AG08395 (cell line): ENCODE data around the gene STAT3.
"Not testable (repeated sequence)": the region's sequence is repeated elsewhere in the genome, so short reads cannot be mapped to it uniquely, and the experiment has no call there.

Source experiments
- DNase-seq: peaks from one replicate; pipeline ENCODE4 v3.0.0; 2012; ENCODE audit warnings: mixed read lengths, low spot score

Gene STAT3

GRCh38 chr17:42409523-42410318, 21.5 kb upstream of the STAT3 start:
- peak; percentile 95 for DNase-seq

DNA sequence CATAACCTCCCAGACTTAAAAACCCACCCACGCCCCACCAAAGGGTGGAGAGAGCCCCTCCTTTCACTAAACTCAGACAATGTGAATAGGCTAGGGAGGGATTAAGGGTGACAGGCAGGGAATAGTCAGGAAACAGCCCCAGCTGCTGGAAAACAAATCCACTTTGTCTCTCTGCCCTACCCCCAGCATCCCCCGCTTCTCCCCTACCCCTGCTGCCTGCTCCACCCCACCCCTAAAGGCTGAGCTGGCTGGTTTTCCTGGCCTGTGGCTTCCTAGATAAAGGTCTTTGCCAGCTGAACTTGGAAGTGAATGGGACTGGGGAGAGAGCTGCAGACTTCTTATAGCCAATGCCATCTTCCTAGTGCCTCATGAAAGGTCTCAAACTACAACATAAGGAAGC, 19.8 kb upstream of the STAT3 start:
- no peak for DNase-seq

DNA sequence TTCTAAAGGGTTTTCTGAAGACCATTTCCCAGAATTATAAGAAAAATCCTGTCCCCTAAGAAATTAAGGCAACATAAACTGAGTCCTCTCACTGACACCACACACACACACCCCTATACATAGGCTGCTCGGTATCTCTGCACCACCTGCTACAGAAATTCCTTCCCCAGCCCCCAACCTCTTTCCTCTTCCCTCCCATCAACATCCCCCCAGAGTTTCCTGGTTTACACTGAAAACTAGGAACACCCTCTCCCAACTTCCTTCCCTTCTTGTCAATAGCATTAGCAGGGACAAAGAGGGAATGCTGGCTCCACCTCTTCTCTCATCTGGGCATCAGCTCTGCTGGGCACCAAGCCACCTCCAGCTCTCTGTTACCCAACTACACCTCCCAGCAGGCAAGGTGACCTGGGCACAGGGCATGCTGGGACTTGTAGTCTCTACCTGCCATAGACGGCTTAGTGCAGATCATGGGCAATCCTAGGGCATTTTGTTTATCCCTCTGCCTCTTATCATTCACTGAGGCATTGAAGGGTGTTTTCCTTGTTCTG, 19.1 kb upstream of the STAT3 start:
- DNase-seq: peak; percentile 63

- no peak for DNase-seq
These were observed 18.5 kb upstream of the STAT3 start for GRCh38 chr17:42406615-42407288.

DNA sequence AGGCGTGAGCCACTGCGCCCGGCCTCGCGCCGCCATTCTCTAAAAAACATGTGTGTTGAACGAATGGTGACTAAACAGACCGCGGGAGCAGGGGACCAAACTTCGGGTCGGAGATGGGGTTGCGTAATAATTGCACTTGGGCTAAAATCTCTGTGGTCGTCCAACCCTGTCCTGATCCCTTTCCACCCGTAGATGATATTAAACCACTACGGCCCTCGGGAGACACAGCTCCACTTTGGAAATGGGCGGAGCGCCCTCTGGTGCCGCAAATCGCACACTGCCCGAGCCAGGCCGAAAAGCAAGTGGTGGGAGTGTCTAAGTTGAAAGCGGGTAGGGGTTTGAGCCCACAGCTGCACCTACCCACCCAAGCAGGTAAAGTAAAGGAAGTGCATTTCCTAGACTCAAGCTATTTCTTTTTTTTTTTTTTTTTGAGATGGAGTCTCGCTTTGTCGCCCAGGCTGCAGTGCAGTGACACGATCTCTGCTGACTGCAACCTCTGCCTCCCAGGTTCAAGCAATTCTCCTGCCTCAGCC, 17.8 kb upstream of the STAT3 start:
- peak; percentile 68 for DNase-seq

DNA sequence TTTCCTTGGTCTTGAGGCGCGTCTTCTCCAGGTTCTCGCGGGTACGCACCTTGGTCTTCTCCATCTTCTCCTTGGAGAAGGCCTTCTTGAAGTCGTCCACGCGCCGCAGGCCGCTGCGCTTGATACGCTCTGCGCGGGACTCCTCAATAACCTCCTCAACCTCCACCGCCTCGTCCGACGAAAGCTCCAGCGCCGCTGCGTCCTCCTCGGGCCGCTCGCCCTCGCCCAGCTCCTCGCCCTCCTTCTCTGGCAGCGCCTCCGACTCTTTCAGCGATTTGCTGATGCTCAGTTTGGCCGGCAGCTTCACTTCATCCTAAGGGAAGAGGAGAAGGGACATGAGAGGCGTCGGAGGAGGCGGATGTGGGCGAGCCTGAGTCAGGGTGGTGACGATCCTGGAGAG, 16.8 kb upstream of the STAT3 start:
- DNase-seq: no peak

DNA sequence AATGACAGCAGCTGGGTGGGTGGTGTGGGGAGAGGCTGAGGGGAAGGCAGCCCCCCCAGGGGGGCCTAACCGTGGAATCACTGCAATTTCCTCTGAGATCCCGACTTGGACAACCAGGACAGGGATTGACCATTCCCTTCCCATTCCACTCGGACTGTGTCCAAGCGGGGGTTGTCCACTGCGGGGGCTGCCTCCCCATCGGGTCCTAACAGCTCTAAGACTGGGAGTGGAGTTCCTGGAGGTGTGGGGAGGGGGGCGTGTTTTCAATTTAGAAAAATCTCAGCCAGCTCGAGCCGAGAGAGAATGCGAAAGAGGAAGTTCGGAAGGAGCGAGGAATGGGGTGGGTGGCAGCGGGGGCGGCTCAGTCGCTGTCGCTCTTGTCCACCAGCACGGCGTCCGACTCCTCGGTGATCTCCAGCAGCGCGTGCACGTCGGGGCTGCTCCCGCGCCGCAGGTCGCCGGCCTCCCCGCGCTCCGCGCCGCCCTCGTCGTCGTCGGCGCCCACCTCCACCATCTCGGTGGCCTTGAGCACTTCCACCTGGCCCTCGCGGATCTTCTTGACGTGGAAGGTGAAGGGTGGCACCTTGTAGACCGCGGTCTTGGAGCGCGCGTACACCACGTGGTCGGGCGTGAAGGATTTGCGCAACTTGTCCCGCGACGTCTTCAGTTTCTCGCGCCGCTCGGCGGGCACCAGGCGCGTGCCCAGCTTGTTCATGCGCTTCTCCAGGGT, 16.2 kb upstream of the STAT3 start:
- no peak for DNase-seq

GRCh38 chr17:42403150-42403549, 14.9 kb upstream of the STAT3 start:
- DNase-seq: no peak

- no peak for DNase-seq
These were observed 13.9 kb upstream of the STAT3 start for GRCh38 chr17:42402117-42402516.

GRCh38 chr17:42400844-42401375, 12.7 kb upstream of the STAT3 start:
- not testable (repeated sequence) for DNase-seq

DNA sequence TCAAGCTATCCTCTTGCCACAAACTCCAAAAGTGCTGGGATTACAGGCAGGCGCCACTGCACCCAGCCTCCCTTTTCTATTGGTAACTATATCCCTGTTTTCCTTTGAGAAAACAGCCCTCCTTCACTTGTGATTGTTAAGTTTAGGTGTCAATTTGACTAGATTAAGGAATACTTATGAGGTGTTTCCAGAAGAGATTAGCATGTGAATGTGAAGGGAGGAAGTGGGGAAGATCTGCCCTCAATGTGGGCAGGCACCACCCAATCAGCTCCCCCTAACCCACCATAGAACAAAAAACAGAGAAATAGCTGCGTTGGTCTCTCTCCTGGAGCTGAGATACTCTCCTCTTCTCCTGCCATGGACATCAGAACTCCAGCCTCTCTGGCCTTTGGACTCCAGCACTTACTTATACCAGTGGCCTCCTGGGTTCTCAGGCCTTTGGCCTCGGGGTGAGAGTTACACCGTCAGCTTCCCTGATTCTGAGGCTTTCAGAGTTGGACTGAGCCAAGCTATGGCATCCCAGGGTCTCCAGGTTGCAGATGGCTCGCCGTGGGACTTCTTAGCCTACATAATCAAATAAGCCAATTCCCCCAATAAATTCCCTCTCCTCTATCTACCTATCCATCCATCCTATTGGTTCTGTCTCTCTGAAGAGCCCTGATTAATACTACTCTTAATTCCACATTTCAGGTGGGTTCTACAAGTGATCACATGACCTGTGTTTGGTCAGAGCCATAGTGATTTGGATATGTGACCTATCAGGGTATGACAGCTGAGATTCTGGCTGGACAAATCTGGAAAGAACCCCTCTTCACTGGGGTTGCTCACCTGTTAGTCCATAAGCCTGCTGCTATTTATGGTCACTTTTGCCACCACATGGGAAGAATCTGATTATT, 12.0 kb upstream of the STAT3 start:
- no peak for DNase-seq

DNA sequence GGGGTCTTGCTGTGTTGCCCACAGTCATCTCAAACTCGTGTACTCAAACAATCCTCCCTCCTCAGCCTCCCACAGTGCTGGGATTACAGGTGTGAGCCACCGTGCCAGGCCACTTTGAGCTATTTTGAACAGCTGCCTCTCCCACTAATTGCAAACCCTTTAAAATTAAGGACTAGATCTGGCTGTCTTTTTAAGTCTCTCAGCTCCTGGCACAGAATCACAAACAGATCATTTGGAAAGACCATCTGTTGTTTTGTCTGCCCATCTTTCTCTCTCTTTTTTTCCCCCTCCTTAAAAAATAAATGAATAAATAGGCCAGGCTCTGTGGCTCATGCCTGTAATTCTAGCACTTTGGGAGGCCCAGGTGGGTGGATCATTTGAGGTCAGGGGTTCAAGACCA, 10.9 kb upstream of the STAT3 start:
- no peak for DNase-seq

DNA sequence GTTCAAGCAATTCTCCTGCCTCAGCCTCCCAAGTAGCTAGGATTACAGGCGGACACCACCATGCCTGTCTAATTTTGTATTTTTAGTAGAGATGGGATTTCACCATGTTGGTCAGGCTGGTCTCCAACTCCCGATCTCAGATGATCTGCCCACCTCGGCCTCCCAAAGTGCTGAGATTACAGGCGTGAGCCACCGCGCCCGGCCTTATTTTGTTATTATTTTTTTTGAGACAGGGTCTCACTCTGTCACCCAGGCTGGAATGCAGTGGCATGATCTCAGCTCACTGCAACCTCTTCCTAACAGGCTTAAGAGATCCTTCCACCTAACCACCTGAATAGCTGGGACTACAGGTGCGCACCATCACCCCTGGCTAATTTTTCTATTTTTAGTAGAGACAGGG, 7.4 kb upstream of the STAT3 start:
- not testable (repeated sequence) for DNase-seq

GRCh38 chr17:42394838-42395237, 6.6 kb upstream of the STAT3 start:
- DNase-seq: no peak

- DNase-seq: no peak
These were observed 4.6 kb upstream of the STAT3 start for GRCh38 chr17:42392692-42393415.

DNA sequence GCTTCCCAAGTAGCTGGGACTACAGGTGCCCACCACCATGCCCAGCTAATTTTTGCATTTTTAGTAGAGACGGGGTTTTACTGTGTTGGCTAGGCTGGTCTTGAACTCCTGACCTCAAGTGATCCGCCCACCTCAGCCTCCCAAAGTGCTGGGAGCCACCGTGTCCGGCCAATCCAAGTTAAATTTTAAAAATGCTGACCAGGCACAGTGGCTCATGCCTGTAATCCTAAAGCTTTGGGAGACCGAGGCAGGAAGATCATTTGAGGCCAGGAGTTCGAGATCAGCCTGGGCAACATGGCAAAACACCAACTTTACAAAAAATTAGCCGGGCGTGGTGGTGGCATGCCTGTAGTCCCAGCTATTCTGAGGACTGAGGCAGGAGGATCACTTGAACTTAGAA, 3.2 kb upstream of the STAT3 start:
- DNase-seq: not testable (repeated sequence)

DNA sequence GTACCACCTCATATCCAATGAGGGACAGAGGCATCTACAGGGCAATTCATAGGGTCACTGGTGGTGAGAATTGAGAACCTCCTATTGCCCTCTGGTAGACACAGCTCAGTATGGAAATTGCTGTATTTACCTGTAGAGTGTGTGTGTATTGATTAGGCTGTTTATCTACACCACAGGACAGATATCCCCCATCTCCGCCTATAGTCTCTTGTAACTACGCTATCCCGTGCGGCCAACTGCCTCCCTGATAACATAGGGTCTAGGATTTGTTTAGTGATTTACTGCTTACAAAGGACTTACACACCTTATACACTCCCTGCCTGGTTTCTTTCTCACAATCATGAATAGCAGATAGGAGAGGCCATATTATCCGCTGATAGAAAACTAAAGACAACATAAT, 1.7 kb upstream of the STAT3 start:
- no peak for DNase-seq

DNA sequence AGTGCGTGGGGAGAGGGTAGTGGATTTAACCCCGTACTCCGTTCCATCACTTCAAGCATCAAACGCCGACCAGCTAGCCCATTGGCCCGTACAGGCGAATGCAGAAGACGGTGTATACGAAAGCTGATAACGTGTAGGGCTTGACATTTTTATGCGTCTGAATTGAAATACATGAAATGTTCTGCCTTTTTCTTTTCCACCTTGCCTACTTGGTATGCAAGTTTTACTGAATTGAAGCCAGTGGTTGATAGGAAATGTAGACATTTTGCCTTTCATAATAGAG, 834 bp upstream of the STAT3 start:
- no peak for DNase-seq

GRCh38 chr17:42387661-42388380, 421 bp downstream of the STAT3 start:
- DNase-seq: no peak
